ELR (cell line): ENCODE data around the gene CDH22.
A peak's percentile ranks its signal among the peaks of the same experiment; 100 is the strongest.

Source experiments
- DNase-seq: peaks from one replicate; pipeline ENCODE4 v3.0.0-alpha.2; 2015; ENCODE audit warnings: low read depth

The CDH22 gene

DNA sequence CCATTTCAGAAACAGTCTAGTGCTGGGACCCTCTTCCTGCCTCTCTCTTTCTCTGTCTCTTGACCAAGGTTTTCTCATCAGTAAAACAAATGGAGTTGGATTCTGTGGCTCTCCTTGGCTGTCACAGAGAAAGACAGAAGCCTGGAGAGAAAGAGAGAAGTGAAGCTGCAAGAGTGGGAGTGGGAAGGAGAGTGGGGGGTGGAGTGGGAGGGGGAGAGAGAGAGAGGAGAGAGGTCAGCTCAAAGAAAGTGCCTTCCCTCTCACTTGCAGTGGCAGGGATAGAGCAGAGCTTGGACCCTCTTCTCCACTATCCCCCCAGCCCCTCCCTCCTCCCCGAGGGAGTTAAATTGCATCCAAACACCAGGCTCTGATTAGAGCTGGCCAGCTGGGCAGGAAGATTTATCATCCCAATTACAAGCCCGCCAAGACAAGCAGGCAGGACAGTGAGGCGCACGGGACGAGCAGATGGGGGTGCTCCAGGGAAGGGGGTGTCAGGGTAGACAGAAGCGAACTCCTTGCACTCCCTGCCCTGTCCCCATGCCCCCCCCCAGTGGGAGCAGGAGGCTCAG lies 115.8 kb downstream of the CDH22 start:
- DNase-seq: no peak

DNA sequence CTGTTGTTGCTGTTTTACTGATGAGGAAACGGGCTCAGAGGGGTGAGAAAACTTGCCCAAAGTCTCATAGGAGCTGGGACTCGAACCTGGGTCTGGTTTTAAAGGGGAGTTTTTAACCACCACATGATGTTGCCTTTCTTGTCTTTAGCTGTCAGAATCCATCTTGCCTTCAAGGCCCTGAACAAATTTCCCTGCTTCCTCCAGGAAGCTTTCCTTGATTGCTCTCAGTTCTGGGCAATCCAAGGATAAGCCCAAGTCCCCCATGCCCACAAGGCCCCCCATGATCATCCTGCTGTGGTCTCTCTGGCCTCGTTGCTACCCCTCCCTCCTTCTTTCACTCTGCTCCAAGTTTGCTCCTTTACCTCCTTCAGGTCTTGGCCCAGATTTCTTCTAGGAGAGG lies 116.7 kb downstream of the CDH22 start:
- no peak for DNase-seq

GRCh38 chr20:46191168-46191540 lies 117.1 kb downstream of the CDH22 start:
- no peak for DNase-seq

DNA sequence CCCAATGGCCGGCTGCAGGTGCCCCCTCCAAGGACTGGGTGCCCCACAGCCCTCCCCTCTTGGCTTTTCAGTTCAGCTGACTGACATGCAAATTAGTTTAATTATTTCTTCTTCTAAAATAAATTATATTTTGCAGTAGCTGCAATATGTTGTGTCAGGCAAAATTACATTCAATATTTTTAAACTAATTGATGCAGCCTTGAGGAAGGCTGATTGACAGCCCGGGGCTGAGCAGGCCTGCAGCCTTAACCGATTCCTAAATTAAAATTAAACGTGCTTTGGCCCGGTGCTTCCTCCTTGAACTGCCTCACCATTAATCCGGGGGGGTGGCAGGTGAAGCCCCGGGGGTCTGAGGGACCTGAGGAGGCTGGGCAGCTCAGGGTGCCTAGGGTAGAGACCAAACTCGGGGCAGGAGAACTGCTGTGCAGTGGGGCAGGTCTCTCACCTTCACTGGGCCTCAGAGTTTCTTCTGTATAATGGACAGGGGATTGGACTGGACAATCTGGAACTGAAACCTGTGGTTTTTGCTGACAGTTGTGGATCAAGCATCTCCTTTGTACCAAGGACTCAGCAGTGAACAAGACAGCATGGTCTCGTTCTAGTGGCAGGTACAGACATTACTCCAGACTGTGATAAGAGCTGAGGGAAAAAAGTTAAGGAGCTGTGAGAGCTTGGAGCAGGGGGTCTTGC lies 117.7 kb downstream of the CDH22 start:
- DNase-seq: no peak

GRCh38 chr20:46188866-46189541 lies 119.3 kb downstream of the CDH22 start:
- DNase-seq: no peak

- no peak for DNase-seq
Measured at GRCh38 chr20:46186210-46186609, 122.1 kb downstream of the CDH22 start.

DNA sequence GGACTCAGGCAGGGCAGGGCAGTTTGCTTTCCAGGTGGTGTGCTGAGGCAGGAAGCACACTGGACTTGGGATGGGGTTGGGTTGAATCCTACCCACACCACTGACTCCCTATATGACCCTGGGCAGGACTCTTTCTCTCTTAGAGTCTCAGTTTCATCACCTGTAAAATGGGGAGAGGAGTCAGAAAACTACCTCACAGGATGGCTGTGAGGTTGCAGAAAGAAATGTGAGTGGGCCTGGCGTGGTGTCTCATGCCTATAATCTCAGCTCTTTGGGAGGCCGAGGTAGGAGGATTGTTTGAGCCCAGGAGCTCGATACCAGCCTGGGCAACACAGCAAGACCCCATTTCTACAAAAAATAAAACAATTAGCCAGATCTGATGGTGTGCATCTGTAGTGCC lies 122.9 kb downstream of the CDH22 start:
- DNase-seq: no peak

DNA sequence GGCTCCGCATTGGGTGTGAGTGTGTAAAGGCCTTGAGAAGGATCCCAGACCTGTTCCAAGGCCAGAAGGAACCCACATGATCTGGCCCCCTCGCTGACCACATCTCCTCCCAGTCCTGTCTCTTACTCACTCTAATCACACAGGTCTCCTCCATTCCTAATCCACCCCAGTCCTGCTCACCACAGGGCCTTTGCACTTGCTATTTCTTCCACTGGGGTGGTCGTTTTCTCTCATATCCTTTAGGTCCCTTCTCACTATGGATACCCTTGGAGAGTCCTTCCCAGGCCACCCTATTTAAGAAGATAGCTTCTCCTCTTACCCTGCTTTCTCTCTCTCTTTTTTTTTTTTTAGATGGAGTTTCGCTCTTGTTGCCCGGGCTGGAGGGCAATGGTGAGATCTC lies 124.5 kb downstream of the CDH22 start:
- no peak for DNase-seq

- no peak for DNase-seq
Measured at GRCh38 chr20:46182276-46183200, 125.8 kb downstream of the CDH22 start.

DNA sequence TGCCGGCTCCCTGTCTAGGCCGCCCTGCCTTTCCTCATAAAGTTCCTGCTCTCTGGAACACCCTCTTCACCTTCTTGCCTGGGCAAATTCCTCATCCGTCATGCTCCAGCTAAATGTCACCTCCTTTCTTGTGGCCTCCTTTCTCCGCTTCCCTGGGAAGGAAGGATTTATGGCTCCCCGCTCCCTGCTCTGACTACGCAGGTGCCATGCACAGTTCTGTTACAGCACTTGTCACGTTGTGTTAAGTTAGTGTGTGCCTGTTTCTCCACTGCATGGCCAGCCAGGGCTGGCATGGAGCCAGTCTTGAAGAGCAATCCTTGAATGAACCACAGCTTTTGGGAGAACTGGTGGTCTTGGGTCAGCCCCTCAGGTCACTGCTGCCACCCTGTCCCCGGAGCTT lies 128.4 kb downstream of the CDH22 start:
- DNase-seq: no peak

DNA sequence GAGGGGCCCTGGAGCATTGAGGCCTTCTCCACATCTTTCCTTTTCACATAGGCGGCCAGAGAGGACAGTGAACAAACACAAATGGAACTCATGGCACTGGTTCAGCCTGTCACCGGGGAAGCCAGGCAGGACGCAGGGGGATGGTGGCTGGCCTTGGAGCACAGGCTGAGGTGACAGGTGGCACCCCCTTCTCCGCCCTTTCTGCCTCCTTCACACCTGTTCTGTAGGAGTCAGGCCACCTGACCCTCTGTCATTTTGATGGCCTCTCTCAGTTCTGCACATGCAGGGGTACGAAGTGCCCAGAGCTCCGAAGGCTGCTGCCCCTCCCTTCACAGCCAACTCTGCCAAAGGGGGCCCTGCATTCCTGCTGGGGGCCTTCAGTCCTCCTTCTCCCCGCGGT lies 129.4 kb downstream of the CDH22 start:
- DNase-seq: no peak

- DNase-seq: no peak
Measured at GRCh38 chr20:46177768-46178167, 130.5 kb downstream of the CDH22 start.

- DNase-seq: no peak
Measured at GRCh38 chr20:46176739-46177378, 131.4 kb downstream of the CDH22 start.

DNA sequence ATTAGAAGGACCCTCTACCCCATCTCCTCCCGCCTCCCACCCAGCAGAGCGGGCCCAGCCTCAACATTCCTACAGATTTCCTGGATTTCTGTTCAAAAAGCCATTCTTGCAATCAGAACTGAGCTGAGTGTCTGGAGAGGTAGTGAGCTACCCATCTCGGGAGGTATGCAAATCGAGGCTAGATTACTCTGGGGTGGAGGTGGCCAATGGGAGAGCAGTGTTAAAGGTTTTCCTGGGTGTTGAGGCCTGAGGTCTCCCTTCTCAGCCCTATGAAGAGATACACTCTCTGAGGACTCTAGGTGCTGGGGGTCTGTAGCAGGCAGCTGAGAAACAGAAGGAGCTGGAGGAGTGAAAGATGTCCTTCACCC lies 133.2 kb downstream of the CDH22 start:
- no peak for DNase-seq

DNA sequence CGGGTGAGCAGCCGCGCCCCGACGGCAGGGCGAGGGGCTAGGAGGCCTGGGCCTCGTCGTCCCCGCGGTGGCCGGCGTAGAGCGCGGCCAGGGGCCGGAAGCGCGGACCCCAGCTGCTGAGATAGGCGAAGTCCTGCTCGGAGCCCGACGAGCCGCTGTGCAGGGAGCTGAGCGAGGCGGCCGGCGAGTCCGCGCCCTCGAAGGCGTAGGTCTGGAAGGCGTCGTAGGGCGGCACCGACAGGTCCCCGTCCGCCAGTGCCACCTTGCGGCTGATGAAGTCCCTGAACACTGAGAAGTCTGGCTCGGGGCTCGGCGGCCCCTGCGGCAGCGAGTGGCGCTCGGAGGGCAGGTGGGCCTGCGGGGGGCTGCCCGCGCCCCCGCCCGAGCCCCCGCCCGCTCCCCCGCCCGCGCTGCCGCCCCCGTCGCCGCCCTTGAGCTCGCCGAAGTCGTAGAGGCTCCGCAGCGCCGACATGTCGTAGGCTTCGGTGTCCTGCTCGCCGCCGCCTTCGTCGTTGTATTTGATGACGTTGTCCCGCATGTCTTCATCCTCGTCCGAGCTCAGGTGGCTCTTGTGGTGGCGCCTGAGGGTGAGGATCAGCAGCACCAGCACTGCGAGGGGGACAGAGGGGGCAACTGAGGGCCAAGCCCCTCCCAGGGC lies 133.7 kb downstream of the CDH22 start:
- DNase-seq: peak; percentile 41

GRCh38 chr20:46173652-46174468 lies 134.4 kb downstream of the CDH22 start:
- no peak for DNase-seq

DNA sequence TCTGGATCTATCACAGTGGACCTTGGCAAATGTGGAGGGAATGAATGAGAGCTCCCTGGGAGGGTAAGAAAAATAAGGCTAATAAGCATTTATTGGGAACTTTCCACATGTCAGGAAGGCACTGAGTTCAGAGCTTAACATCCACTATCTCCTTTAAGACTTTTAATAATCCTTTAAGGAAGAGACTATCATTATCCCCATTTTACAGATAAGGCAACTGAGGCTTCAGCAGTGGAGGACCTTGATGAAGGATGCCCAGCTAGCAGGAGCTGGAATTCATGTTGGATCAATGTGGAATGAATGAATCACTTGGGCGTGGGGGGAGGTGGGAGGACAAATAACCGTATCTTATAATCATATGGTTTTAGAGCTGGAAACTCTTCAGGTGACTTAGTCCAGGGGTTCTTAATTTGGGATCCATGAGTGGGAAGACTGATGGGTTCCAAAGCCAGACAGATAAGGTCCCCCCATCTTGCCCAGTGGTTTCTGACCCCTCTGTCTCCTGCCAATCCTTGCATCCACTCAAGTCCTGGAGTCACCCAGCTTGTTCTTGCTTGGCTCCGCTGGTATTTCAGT lies 135.2 kb downstream of the CDH22 start:
- DNase-seq: no peak

DNA sequence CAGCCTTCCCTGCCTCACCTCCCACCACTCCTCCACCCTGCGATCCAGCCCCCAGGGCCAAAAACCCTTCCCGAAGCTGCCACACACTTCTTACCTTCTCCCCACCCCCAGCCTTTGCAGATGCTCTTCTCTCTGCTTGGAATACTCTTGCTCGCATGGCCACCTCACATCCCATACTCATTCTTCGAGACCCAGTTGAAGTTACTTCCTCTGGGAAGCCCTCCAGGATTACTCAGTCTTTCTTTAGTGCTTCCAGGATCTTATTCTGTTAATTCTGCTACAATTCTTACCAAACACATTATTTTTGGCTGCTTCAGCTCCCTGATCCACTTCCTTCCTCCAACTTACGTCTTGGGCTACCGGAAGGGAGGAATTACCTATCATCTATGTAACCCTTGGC lies 135.8 kb downstream of the CDH22 start:
- DNase-seq: no peak

DNA sequence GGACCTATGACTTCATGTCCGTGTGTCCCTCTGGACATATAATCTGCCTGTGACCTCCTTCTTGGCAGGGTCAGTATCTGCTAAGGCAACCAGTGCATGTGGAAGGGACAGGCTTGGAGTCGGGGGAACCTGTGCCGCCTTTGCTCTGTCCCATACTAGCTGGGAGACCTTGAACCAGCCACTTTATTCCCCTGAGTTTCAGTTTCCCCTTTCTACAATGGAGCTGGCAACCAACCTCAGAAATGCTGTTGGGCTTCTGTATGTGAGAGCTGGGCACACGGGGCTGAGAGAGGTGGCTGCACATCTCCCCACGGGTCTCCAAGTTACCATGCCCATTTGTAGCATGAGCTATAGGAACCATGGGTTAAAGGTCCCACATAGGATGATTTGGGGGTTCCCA lies 136.4 kb downstream of the CDH22 start:
- DNase-seq: no peak

DNA sequence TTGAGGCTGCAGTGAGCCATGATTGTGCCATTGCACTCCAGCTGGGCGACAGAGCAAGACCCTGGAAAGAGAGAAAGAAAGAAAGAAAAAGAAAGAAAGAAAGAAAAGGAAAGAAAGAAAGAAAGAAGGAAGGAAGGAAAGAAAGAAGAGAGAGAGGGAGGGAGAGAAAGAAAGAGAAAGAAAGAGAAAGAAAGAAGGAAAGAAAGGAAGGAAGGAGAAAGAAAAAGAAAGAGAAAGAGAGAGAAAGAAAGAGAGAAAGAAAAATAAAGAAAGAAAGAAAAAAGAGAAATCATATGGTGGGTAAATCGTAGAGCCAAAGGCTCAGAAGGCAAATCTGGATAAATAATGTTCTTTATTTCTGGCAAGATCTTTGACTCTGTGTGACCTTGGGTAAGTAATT lies 136.8 kb downstream of the CDH22 start:
- DNase-seq: no peak
